Heart left ventricle (tissue), 13 donors: ENCODE data around the gene ARNT2.

ENCODE experiments used
- POLR2A ChIP-seq, 2 donors: fragments of 450-650 bp; IDR thresholded peaks; one replicate each; pipeline ENCODE4 v1.6.1; 2017; ENCODE audit warnings: antibody characterized with exemption in 2 of 2, mild to moderate bottlenecking in 2 of 2, moderate library complexity in 2 of 2
- TF ChIP-seq, protein P1 (sequence below), 12 donors: fragments of 200-600 bp; sonication (generic) in 4 of 12; IDR thresholded peaks; one replicate each; pipeline versions ENCODE4 v1.5.0 to v1.8.0; 2018 to 2022; ENCODE audit warnings: antibody characterized with exemption in 12 of 12, mild to moderate bottlenecking in 5 of 12
- donor health status: ischemic (EF 13 %, LVEDD 7.1; RV severe dilation, severe dysfunction).
- donor health status: DM: no; HTN: yes; CAD: no.
- donor health status: DM: no; HTN: no; CAD: no.
- donor health status: ischemic (EF 25% LVEDD 6.9; RV normal size, moderate dysfunction).
- donor health status: ischemic (EF 25% LVEDD 5.7; RV mildly dilated, moderate dysfunction).
- donor health status: ischemic (EF 35%, LVEDD 5.7; RV mildly dilated, moderate dysfunction).
- donor health status: nonischemic (EF 11% LVEDD 7.7; RV severe dilation, severe dysfunction).
- donor health status: DM: yes; HTN: yes; CAD: no.
- donor health status: PGD.
- donor health status: ischemic (EF 29% LVEDD 5.4; RV normal size, mild dysfunction).
- donor health status: nonischemic (EF 23%, LVEDD 6.1; RV moderate dilation, normal function).

DNA sequence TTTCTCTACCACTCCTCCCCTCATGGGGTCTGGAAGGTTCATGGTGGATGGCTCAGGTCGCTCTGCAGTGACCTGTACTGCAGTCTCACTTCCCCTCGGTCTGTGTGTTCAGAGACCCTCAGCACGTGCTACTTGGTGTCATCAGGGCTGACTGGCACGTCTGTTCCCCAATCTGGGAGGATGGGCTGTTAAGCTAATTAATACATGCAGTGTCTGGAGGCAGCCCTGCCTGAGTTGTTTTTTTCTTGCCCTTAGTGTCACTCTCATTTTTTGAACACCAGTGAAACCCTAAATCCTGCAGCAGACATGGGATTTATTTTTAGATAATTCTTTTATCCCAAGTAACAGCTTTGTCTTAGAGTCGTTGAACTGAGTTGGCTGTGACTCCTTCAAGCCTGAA is 64.6 kb downstream of the ARNT2 start:
- TF ChIP-seq, protein P1, sequence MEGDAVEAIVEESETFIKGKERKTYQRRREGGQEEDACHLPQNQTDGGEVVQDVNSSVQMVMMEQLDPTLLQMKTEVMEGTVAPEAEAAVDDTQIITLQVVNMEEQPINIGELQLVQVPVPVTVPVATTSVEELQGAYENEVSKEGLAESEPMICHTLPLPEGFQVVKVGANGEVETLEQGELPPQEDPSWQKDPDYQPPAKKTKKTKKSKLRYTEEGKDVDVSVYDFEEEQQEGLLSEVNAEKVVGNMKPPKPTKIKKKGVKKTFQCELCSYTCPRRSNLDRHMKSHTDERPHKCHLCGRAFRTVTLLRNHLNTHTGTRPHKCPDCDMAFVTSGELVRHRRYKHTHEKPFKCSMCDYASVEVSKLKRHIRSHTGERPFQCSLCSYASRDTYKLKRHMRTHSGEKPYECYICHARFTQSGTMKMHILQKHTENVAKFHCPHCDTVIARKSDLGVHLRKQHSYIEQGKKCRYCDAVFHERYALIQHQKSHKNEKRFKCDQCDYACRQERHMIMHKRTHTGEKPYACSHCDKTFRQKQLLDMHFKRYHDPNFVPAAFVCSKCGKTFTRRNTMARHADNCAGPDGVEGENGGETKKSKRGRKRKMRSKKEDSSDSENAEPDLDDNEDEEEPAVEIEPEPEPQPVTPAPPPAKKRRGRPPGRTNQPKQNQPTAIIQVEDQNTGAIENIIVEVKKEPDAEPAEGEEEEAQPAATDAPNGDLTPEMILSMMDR (IDR thresholded peaks at IDR 0.05): no peak
- TF ChIP-seq POLR2A (IDR thresholded peaks at IDR 0.05): no peak
